Naive thymus-derived CD4-positive, alpha-beta T cell (primary cell): ENCODE measurements around the gene KLHL10. TPM values are rescaled to one million over a fixed set of nuclear protein-coding genes. Genes with fewer than 3 reads are reported as not detected.
A peak's percentile ranks its signal among the peaks of the same experiment; 100 is the strongest.
"Not testable (repeated sequence)": the region's sequence is repeated elsewhere in the genome, so short reads cannot be mapped to it uniquely, and the experiment has no call there.

ENCODE experiments used
- ATAC-seq: fragments of 150-1000 bp; cut with Tn5 transposase; 2 replicates; pipeline ENCODE4 v1.10.0; 2021; ENCODE audit warnings: mild to moderate bottlenecking, moderate library complexity
- CTCF ChIA-PET: fragments of 350-600 bp; sonication (Branson Sonifier 250); formaldehyde crosslinking; loops from one replicate; lab custom pipeline; 2021; ENCODE audit warnings: antibody characterized with exemption; lab: Charles Lee
- POLR2A ChIA-PET: fragments of 350-600 bp; sonication (Branson Sonifier 250); formaldehyde crosslinking; loops from one replicate; lab custom pipeline; 2021; ENCODE audit warnings: antibody characterized with exemption, inconsistent platforms; lab: Charles Lee
- DNase-seq, 9 donors: peaks; one replicate each; pipeline versions ENCODE4 v3.0.0 to v3.0.0-alpha.2; 2020 to 2022; ENCODE audit warnings: mixed read lengths in 1 of 9
- H3K27ac ChIP-seq: one replicate; pipeline ENCODE4 v1.7.0; 2013; ENCODE audit warnings: mild to moderate bottlenecking, low read depth, low read length, moderate library complexity
- H3K27me3 ChIP-seq, 2 donors: one replicate each; pipeline ENCODE4 v1.7.0; 2013; ENCODE audit warnings: low read length in 2 of 2, mild to moderate bottlenecking in 2 of 2, moderate library complexity in 2 of 2; ENCODE audit not compliant: control insufficient read depth in 2 of 2, insufficient read depth in 2 of 2
- H3K36me3 ChIP-seq, 3 experiments: 1 replicate in 2 of 3; 2 replicates in 1 of 3; pipeline ENCODE4 v1.7.0; 2013; ENCODE audit warnings: low read length in 3 of 3, mild to moderate bottlenecking in 3 of 3, moderate library complexity in 1 of 3; ENCODE audit not compliant: insufficient read depth in 3 of 3, control insufficient read depth in 2 of 3
- H3K4me1 ChIP-seq, 2 donors: one replicate each; pipeline ENCODE4 v1.7.0; 2013; ENCODE audit warnings: low read length in 2 of 2, mild to moderate bottlenecking in 2 of 2, moderate library complexity in 1 of 2; ENCODE audit not compliant: control insufficient read depth in 2 of 2, insufficient read depth in 2 of 2
- H3K4me3 ChIP-seq: 2 replicates; pipeline ENCODE4 v1.7.0; 2013; ENCODE audit warnings: mild to moderate bottlenecking, low read length
- H3K9me3 ChIP-seq, 3 experiments: 1 replicate in 2 of 3; 2 replicates in 1 of 3; pipeline ENCODE4 v1.7.0; 2013; ENCODE audit warnings: low read length in 3 of 3; ENCODE audit not compliant: control insufficient read depth in 2 of 3
- H3K27ac Mint-ChIP-seq, 9 donors: one replicate each; pipeline ENCODE4 v1.8.0; 2020 to 2022; ENCODE audit warnings: mixed read lengths in 9 of 9, mild to moderate bottlenecking in 8 of 9, moderate library complexity in 5 of 9, inconsistent platforms in 2 of 9
- H3K27me3 Mint-ChIP-seq, 5 donors: one replicate each; pipeline ENCODE4 v1.8.0; 2021 to 2022; ENCODE audit warnings: mixed read lengths in 5 of 5, mild to moderate bottlenecking in 1 of 5
- H3K36me3 Mint-ChIP-seq, 5 donors: one replicate each; pipeline ENCODE4 v1.8.0; 2020 to 2022; ENCODE audit warnings: mixed read lengths in 5 of 5, mild to moderate bottlenecking in 3 of 5, inconsistent platforms in 1 of 5
- H3K4me1 Mint-ChIP-seq, 7 donors: one replicate each; pipeline ENCODE4 v1.8.0; 2020 to 2022; ENCODE audit warnings: mixed read lengths in 7 of 7, mild to moderate bottlenecking in 3 of 7, inconsistent platforms in 1 of 7
- H3K4me3 Mint-ChIP-seq, 10 donors: one replicate each; pipeline ENCODE4 v1.8.0; 2020 to 2022; ENCODE audit warnings: mild to moderate bottlenecking in 10 of 10, mixed read lengths in 10 of 10, moderate library complexity in 6 of 10, inconsistent platforms in 2 of 10
- H3K9me3 Mint-ChIP-seq, 11 donors: one replicate each; pipeline ENCODE4 v1.8.0; 2020 to 2022; ENCODE audit warnings: mixed read lengths in 11 of 11, mild to moderate bottlenecking in 4 of 11, inconsistent platforms in 1 of 11, moderate library complexity in 1 of 11
- intact Hi-C, 2 donors: fragments of 100-400 bp; cut with micrococcal nuclease; formaldehyde crosslinking; loops; one replicate each; pipeline ENCODE4 v1.15.1; 2023
- polyA plus RNA-seq, 2 donors: library from polyadenylated mRNA; unstranded; fragments of 300-500 nt; fragmentation: Illumina TruSeq; gene quantifications; one replicate each; pipeline ENCODE4 v1.2.3, GENCODE V29; 2021
- total RNA-seq, 6 experiments: library from RNA in 5 of 6; stranded (reverse) in 5 of 6; gene quantifications; 1 replicate in 5 of 6; 2 replicates in 1 of 6; pipeline ENCODE4 v1.2.3 and lab custom pipeline; 2021 to 2026

Gene KLHL10
- total and polyA plus RNA-seq, 7 experiments from 2014 or later, result not detected

- no peaks in the 10 kb centered on the region for H3K27me3 Mint-ChIP-seq
- no peak overlapping the region for H3K4me3 ChIP-seq
- no peaks in the 10 kb centered on the region for H3K9me3 ChIP-seq
- H3K36me3 Mint-ChIP-seq, result peaks cover 0 to 4% (median 0%) of the 10 kb centered on the region in 5 donors
- intact Hi-C loops, result no loop called here
- peak overlapping the region in 1 of 9 donors; percentile 36 for H3K27ac Mint-ChIP-seq
- no peak overlapping the region for H3K27ac ChIP-seq
- H3K9me3 Mint-ChIP-seq, result no peaks in the 10 kb centered on the region
- no peaks in the 10 kb centered on the region for H3K4me1 Mint-ChIP-seq
- ATAC-seq (no peak), DNase-seq (no peak)
- CTCF ChIA-PET, result interaction anchor here (0.9 kb wide), 1 partner anchor 11 kb away, joined by 4 read pairs; the partner anchor contains the start of gene P3H4
- H3K27me3 ChIP-seq, result no peaks in the 10 kb centered on the region
- H3K4me3 Mint-ChIP-seq, result no peak overlapping the region
- H3K4me1 ChIP-seq, result no peaks in the 10 kb centered on the region
- POLR2A ChIA-PET, result no interaction called here
- peaks cover 0 to 16% (median 2%) of the 10 kb centered on the region in 3 experiments for H3K36me3 ChIP-seq
These were observed 15.1 kb upstream of the KLHL10 start for GRCh38 chr17:41822216-41823140.

- Mint-ChIP-seq H3K27ac (no peak overlapping the region), H3K36me3 (peaks cover 0 to 6% (median 0%) of the 10 kb centered on the region in 5 donors), H3K9me3 (no peaks in the 10 kb centered on the region), H3K4me1 (no peaks in the 10 kb centered on the region), H3K27me3 (no peaks in the 10 kb centered on the region), H3K4me3 (no peak overlapping the region)
- Histone ChIP-seq H3K9me3 (no peaks in the 10 kb centered on the region), H3K4me1 (no peaks in the 10 kb centered on the region), H3K27me3 (no peaks in the 10 kb centered on the region), H3K27ac (no peak overlapping the region), H3K36me3 (peaks cover 0 to 22% (median 2%) of the 10 kb centered on the region in 3 experiments), H3K4me3 (no peak overlapping the region)
- CTCF ChIA-PET, result interaction anchor here (0.9 kb wide), 1 partner anchor 11 kb away, joined by 4 read pairs; the partner anchor contains the start of gene P3H4
- no peak for DNase-seq
- intact Hi-C loops, result no loop called here
- POLR2A ChIA-PET, result no interaction called here
- ATAC-seq, result no peak
These were observed 14.5 kb upstream of the KLHL10 start for GRCh38 chr17:41823141-41823524.

- no peak overlapping the region for H3K4me3 Mint-ChIP-seq
- CTCF ChIA-PET, result interaction anchor here (1.0 kb wide), 2 partner anchors 10 to 12 kb away, joined by 3 read pairs; partner anchors contain the start of gene P3H4
These were observed 14.0 kb upstream of the KLHL10 start for GRCh38 chr17:41823580-41823979.

GRCh38 chr17:41824086-41824485, 13.5 kb upstream of the KLHL10 start:
- no peak for ATAC-seq
- Mint-ChIP-seq H3K36me3 (peaks cover 0 to 10% (median 0%) of the 10 kb centered on the region in 5 donors), H3K4me3 (no peak overlapping the region), H3K4me1 (no peaks in the 10 kb centered on the region), H3K27me3 (no peaks in the 10 kb centered on the region), H3K27ac (no peak overlapping the region), H3K9me3 (no peaks in the 10 kb centered on the region)
- H3K27me3 ChIP-seq, result no peaks in the 10 kb centered on the region
- no peak overlapping the region for H3K27ac ChIP-seq
- POLR2A ChIA-PET, result no interaction called here
- no peaks in the 10 kb centered on the region for H3K4me1 ChIP-seq
- peaks cover 0 to 31% (median 2%) of the 10 kb centered on the region in 3 experiments for H3K36me3 ChIP-seq
- intact Hi-C loops, result no loop called here
- no peak for DNase-seq
- no peak overlapping the region for H3K4me3 ChIP-seq
- CTCF ChIA-PET, result interaction anchor here (1.0 kb wide), 2 partner anchors 9 to 13 kb away, joined by 3 read pairs; partner anchors contain the start of gene P3H4
- no peaks in the 10 kb centered on the region for H3K9me3 ChIP-seq

More at GRCh38 chr17:41823580-41823979, 14.0 kb upstream of the KLHL10 start:
- H3K9me3 ChIP-seq, result no peaks in the 10 kb centered on the region
- no peaks in the 10 kb centered on the region for H3K4me1 ChIP-seq
- Mint-ChIP-seq H3K27me3 (no peaks in the 10 kb centered on the region), H3K36me3 (peaks cover 0 to 7% (median 0%) of the 10 kb centered on the region in 5 donors), H3K9me3 (no peaks in the 10 kb centered on the region), H3K27ac (no peak overlapping the region), H3K4me1 (no peaks in the 10 kb centered on the region)
- intact Hi-C loops, result no loop called here
- POLR2A ChIA-PET, result no interaction called here
- peaks cover 0 to 27% (median 2%) of the 10 kb centered on the region in 3 experiments for H3K36me3 ChIP-seq
- no peak for DNase-seq
- ATAC-seq, result no peak
- no peaks in the 10 kb centered on the region for H3K27me3 ChIP-seq
- no peak overlapping the region for H3K4me3 ChIP-seq
- no peak overlapping the region for H3K27ac ChIP-seq

- no peak for DNase-seq
- Mint-ChIP-seq H3K4me3 (no peak overlapping the region), H3K27me3 (no peaks in the 10 kb centered on the region), H3K4me1 (no peaks in the 10 kb centered on the region), H3K36me3 (peaks cover 0 to 21% (median 4%) of the 10 kb centered on the region in 5 donors), H3K27ac (no peak overlapping the region), H3K9me3 (no peaks in the 10 kb centered on the region)
- Histone ChIP-seq H3K27me3 (no peaks in the 10 kb centered on the region), H3K27ac (no peak overlapping the region), H3K36me3 (peaks cover 0 to 42% (median 6%) of the 10 kb centered on the region in 3 experiments), H3K4me3 (no peak overlapping the region), H3K9me3 (no peaks in the 10 kb centered on the region), H3K4me1 (no peaks in the 10 kb centered on the region)
- POLR2A ChIA-PET, result no interaction called here
- intact Hi-C loops, result no loop called here
- no peak for ATAC-seq
- CTCF ChIA-PET, result no interaction called here
These were observed 12.3 kb upstream of the KLHL10 start for GRCh38 chr17:41825175-41825845.

GRCh38 chr17:41829961-41830360, 7.7 kb upstream of the KLHL10 start:
- CTCF ChIA-PET, result interaction anchor here (0.7 kb wide), 1 partner anchor 9 kb away, joined by 4 read pairs; no protein-coding TSS in a partner anchor
- POLR2A ChIA-PET, H3K4me3 Mint-ChIP-seq, H3K9me3 Mint-ChIP-seq, intact Hi-C loops, DNase-seq, H3K4me1 Mint-ChIP-seq, H3K4me3 ChIP-seq, ATAC-seq, H3K27me3 ChIP-seq, H3K27ac Mint-ChIP-seq, H3K9me3 ChIP-seq, H3K27ac ChIP-seq, H3K4me1 ChIP-seq, H3K27me3 Mint-ChIP-seq: not testable (repeated sequence)
- peaks cover 4 to 36% (median 7%) of the 10 kb centered on the region in 5 donors for H3K36me3 Mint-ChIP-seq
- H3K36me3 ChIP-seq, result peaks cover 0 to 47% (median 6%) of the 10 kb centered on the region in 3 experiments
